ENCODE measurements around the gene TBC1D9.

DNA sequence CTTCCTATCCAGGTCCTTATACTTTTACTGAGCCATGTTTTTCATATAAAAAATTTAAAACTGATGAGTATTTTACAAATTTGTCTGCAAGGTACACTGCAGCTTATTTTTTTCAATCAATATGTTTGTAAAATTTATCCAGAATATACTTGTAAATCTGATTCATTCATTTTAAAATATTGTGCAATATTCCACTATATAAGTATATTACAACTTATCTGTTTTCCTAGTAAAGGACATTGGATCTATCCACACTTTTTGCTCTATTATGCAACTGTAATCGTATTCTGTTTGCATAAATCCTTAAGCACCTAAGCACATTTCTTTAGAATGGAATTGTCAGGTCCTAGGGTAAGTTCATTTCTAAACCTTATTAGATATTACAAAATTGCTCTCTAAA lies 49.5 kb downstream of the TBC1D9 start:
- no peak for TF ChIP-seq FOSL2 (IDR thresholded peaks at IDR 0.05)
- TF ChIP-seq FOSL2 (CRISPR knock-in tag; IDR thresholded peaks at IDR 0.05): no peak
- TF ChIP-seq MYC (IDR thresholded peaks at IDR 0.05; ENCODE audit: borderline replicate concordance, low read length): no peak
- TF ChIP-seq, protein P1, sequence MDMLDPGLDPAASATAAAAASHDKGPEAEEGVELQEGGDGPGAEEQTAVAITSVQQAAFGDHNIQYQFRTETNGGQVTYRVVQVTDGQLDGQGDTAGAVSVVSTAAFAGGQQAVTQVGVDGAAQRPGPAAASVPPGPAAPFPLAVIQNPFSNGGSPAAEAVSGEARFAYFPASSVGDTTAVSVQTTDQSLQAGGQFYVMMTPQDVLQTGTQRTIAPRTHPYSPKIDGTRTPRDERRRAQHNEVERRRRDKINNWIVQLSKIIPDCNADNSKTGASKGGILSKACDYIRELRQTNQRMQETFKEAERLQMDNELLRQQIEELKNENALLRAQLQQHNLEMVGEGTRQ (IDR thresholded peaks at IDR 0.05): no peak
- TF ChIP-seq, protein P2, sequence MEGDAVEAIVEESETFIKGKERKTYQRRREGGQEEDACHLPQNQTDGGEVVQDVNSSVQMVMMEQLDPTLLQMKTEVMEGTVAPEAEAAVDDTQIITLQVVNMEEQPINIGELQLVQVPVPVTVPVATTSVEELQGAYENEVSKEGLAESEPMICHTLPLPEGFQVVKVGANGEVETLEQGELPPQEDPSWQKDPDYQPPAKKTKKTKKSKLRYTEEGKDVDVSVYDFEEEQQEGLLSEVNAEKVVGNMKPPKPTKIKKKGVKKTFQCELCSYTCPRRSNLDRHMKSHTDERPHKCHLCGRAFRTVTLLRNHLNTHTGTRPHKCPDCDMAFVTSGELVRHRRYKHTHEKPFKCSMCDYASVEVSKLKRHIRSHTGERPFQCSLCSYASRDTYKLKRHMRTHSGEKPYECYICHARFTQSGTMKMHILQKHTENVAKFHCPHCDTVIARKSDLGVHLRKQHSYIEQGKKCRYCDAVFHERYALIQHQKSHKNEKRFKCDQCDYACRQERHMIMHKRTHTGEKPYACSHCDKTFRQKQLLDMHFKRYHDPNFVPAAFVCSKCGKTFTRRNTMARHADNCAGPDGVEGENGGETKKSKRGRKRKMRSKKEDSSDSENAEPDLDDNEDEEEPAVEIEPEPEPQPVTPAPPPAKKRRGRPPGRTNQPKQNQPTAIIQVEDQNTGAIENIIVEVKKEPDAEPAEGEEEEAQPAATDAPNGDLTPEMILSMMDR (IDR thresholded peaks at IDR 0.05): no peak
- no peak for TF ChIP-seq ZFP36 (IDR thresholded peaks at IDR 0.05; ENCODE audit: borderline replicate concordance, partially characterized antibody)
- no peak for TF ChIP-seq BHLHE40 (IDR thresholded peaks at IDR 0.05; ENCODE audit: low read depth, low read length)
- TF ChIP-seq PBX3 (IDR thresholded peaks at IDR 0.05): no peak
- no peak for TF ChIP-seq ESRRA (IDR thresholded peaks at IDR 0.05; ENCODE audit: borderline replicate concordance, low read length)
- no peak for TF ChIP-seq BCL3 (IDR thresholded peaks at IDR 0.05)
